Retinal pigment epithelial cell (primary cell): ENCODE measurements around the gene RPH3AL.
"Not testable (repeated sequence)": the region's sequence is repeated elsewhere in the genome, so short reads cannot be mapped to it uniquely, and the experiment has no call there.

ENCODE experiments used
- DNase-seq: peaks from one replicate; pipeline ENCODE4 v3.0.0-alpha.2; 2010; ENCODE audit warnings: low read depth
- H3K4me3 ChIP-seq: 2 replicates; pipeline ENCODE4 v1.5.1; 2011; ENCODE audit warnings: mild to moderate bottlenecking, low read length, control low read depth, moderate library complexity
- TF ChIP-seq, protein P1 (sequence below): conservative IDR thresholded peaks from 2 replicates; pipeline ENCODE4 v1.5.1; 2011; ENCODE audit warnings: low read depth, low read length, control low read depth, inconsistent platforms

The RPH3AL gene

DNA sequence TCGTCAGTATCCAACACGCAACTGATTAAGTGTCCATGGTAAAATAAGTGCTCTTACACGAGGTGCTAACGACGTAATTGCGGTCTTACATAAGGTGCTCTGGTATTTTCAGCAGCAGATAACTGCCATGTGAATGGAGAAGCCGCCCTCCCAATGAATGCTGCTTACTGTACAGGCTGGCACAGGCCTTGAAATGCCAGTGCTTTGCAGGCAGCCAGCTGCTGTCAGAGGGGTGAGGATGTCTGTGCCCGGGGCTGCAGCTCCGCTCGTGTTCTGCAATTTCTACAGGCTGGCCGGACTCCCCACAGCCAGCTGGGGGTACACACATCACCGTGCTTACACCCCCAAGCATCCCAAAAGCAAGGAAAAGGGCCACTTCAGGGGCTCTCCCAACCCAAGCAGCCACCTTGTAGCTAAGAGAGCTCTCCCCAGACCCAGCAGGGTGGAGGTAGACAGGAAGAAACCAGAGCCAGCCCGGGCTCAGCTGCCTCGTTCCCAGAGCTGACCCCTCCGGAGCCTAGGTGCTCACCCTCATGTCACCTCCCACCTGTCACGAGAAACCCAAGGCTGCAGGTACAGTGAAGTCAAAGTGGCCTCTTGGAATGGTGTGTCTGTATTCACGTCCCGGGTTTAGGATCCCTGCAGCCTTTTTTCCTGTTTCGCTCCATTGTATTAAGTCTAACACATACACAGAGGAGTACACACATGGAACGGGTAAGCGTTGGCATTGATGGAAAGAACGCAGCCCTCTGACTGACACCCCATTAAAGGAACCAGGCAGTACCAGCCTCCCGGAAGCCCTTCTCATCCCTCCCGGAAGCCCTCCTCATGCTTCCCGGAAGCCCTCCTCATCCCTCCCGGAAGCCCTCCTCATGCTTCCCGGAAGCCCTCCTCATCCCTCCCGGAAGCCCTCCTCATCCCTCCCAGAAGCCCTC, 27.2 kb upstream of the RPH3AL start:
- no peak overlapping the region for H3K4me3 ChIP-seq
- TF ChIP-seq, protein P1, sequence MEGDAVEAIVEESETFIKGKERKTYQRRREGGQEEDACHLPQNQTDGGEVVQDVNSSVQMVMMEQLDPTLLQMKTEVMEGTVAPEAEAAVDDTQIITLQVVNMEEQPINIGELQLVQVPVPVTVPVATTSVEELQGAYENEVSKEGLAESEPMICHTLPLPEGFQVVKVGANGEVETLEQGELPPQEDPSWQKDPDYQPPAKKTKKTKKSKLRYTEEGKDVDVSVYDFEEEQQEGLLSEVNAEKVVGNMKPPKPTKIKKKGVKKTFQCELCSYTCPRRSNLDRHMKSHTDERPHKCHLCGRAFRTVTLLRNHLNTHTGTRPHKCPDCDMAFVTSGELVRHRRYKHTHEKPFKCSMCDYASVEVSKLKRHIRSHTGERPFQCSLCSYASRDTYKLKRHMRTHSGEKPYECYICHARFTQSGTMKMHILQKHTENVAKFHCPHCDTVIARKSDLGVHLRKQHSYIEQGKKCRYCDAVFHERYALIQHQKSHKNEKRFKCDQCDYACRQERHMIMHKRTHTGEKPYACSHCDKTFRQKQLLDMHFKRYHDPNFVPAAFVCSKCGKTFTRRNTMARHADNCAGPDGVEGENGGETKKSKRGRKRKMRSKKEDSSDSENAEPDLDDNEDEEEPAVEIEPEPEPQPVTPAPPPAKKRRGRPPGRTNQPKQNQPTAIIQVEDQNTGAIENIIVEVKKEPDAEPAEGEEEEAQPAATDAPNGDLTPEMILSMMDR: no peak
- no peak for DNase-seq

DNA sequence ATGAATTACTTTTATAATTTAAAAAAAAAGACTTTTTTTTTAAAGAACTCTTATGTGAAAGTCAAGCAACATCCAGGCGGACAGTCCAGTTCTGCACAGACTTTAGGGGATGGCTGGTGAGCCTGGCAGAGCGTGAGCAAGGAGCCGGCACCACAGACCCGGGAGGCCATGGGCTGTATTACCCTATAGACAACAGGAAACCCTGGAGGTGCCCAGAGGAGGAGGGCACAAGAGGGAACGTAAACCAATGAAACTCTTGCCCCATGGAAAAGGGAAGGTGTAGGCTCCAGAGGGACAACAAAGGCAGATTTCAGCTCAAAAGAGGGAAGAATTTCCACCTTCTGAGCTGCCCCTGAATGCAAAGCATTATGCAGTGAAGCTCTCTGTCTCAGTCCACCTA, 25.5 kb upstream of the RPH3AL start:
- TF ChIP-seq, protein P1: no peak

DNA sequence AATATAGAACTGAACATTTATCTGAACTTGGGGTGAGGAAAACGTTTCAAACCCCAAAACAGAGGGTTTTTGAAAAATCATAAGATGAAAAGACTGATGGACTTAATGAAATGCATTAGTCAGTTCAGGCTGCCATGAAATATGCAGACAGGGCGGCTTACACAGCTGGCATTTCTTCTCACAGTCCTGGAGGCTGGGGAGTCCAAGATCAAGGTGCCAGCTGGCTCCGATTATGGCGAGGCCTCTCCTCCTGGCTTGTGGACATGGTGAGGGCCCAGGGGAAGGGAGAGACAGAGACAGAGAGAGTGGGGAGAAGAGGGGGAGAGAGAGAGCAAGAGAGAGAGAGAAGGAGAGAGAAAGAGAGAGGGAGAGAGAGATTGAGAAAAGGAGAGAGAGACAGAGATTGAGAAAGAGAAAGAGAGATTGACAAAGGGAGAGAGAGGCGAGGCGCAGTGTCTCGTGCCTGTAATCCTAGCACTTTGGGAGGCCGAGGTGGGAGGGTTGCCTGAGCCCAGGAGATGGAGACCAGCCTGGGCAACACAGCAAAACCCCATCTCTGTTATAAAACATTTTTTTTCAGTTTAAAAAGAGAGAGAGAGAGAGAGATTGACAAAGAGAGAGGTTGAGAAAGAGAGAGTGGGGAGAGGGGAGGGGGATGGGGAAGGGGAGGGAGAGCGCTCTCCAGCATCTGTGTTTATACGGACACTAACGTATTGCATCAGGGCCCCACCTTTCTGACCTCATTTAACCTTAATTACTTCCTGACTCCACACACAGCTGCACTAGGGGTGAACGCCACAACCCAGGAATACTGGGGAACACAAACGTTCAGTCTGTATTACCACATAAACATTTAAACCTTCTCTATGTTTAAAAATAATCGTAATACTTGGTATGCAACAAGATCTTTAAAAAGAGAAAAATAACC, 24.6 kb upstream of the RPH3AL start:
- TF ChIP-seq, protein P1: no peak
- H3K4me3 ChIP-seq: no peak overlapping the region
- no peak for DNase-seq

More for the DNA sequence above, 25.5 kb upstream of the RPH3AL start:
- DNase-seq: no peak
- H3K4me3 ChIP-seq: no peak overlapping the region

DNA sequence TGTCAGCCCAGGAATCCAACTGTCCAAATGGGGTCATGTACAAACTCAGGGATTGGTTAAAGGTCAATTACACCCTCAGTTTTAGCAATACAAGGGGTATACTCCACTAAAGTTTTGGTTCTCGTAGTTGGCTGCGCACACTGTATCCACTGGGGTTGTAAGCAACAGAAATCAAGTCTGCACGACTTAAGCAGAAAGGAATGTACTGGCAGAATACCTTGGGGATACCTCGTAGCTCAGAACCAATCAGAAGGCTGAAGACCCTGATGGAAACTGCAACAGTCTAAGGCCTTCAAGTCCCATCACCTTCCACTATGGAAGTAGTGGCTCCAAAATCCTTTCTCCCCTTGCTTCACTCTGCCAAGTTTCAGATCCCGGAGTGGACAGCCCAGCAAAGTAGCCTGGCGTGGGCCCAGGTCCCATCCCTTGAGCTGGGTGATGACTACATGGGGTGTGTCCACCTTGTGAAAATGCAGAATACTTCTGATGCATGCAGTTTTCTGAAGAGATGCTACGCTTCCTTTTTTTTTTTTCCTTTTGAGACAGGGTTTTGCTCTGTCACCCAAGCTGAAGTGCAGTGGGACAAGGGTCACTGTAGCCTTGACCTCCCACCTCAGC, 21.1 kb upstream of the RPH3AL start:
- H3K4me3 ChIP-seq: no peak overlapping the region
- TF ChIP-seq, protein P1: no peak
- DNase-seq: no peak

DNA sequence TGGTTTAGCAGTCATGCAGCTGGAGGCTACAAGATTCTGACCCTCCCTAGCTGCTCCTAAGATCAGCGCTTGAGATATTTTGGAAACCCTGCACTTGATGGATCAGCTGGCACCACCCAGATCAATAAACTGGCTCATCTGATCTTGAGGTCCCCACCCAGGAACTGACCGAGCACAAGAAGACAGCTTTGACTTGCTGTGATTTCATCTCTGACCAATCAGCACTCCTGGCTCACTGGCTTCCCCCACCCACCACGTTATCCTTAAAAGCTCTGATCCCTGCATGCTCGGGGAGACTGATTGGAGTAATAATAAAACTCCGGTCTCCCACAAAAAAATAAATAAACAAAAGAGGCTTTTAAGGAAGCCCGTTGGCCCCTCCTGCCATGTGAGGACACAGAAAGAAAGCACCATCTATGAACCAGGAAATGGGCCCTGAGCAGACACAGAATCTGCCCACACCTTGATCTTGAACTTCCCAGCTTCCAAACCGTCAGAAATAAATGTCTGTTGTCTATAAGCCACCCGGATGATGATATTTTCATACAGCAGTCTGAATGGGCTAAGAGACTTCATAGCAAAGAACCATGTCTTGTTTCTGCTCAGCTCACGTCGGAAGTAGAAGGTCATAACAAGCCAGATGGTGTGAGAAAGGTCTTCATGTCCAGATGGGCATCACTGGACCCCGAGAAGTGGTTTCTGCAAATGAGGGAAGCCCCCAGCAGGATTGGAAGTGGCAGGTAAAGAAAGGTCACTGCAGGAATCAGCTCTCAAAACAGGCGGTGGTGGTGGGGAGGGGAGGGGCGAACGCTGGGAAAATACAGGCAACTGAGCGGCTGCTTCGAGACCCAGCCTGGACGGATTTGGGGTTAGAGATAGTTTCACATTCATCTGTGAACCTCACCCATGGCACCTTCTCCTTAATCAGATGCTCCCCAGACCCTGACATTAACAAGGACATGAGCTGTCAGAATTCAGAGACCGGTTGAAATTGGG, 19.8 kb upstream of the RPH3AL start:
- DNase-seq: no peak
- H3K4me3 ChIP-seq: no peak overlapping the region
- TF ChIP-seq, protein P1: no peak

DNA sequence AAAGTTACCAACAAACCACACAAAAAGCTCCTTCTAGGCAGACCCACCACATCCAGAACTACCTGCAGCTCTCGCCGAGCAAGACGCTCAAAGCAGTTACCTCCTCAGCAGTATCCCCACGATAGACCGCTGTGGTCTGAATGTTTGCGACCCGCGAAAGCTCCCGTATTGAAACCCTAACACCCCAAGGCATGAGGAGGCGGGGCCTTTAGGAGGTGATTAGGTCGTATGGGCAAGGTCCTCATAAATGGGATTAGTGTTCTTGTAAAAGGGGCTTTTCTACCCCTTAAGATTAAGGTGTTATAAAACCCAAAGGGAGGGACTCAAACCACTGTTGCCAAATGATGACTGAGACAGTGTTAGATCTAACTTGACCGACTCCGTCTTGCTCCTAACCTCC, 19.0 kb upstream of the RPH3AL start:
- H3K4me3 ChIP-seq: no peak overlapping the region
- TF ChIP-seq, protein P1: no peak
- no peak for DNase-seq

DNA sequence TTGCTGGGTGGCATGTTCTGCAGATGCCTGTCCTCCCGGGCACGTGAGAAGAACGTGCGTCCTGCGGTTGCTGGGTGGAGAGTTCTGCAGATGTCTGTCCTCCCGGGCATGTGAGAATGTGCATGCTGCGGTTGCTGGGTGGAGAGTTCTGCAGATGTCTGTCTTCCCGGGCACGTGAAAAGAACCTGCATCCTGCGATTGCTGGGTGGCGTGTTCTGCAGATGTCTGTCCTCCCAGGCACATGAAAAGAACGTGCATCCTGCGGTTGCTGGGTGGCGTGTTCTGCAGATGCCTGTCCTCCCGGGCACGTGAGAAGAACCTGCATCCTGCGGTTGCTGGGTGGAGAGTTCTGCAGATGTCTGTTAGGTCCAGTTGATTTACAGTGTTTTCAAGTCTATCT, 15.0 kb upstream of the RPH3AL start:
- not testable (repeated sequence) for DNase-seq, H3K4me3 ChIP-seq

DNA sequence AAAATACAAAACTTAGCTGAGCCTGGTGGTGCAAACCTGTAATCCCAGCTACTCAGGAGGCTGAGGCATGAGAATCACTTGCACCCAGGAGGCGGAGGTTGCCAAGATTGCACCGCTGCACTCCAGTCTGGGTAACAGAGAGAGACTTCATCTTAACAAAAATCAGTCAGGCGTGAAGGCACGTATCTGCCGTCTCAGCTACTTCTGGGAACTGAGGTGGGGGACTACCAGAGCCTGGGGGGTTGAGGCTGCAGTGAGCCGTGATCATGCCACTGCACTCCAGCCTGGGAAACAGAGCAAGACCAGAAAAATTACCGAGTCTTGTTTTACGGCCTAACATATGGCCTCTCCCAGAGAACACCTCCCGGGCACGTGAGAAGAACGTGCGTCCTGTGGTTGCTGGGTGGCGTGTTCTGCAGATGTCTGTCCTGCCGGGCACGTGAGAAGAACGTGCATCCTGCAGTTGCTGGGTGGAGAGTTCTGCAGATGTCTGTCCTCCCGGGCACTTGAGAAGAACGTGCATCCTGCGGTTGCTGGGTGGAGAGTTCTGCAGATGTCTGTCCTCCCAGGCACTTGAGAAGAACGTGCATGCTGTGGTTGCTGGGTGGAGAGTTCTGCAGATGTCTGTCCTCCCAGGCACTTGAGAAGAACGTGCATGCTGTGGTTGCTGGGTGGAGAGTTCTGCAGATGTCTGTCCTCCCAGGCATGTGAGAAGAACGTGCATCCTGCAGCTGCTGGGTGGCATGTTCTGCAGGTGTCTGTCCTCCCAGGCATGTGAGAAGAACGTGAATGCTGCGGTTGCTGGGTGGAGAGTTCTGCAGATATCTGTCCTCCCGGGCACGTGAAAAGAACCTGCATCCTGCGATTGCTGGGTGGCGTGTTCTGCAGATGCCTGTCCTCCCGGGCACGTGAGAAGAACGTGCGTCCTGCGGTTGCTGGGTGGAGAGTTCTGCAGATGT, 14.3 kb upstream of the RPH3AL start:
- not testable (repeated sequence) for DNase-seq, H3K4me3 ChIP-seq
